Smooth muscle cell (in vitro differentiated cells): ENCODE data around the gene EPHB3. TPM values are rescaled to one million over a fixed set of nuclear protein-coding genes. Genes with fewer than 3 reads are reported as not detected.

Source experiments
- DNase-seq: peaks from one replicate; lab custom pipeline; 2025; ENCODE audit not compliant: unreplicated experiment; lab: John Stamatoyannopoulos, UW
- H2AFZ ChIP-seq: fragments of 200-600 bp; sonication (generic); 2 replicates; pipeline ENCODE4 v1.6.0; 2016; ENCODE audit warnings: antibody characterized with exemption, low read depth, mild to moderate bottlenecking
- H3F3A ChIP-seq: fragments of 200-600 bp; sonication (generic); 2 replicates; pipeline ENCODE4 v1.6.0; 2017; ENCODE audit warnings: antibody characterized with exemption, low read depth
- H3K27ac ChIP-seq: fragments of 200-600 bp; sonication (generic); 2 replicates; pipeline ENCODE4 v1.5.1; 2016; ENCODE audit warnings: low read depth, mild to moderate bottlenecking
- H3K27me3 ChIP-seq: fragments of 200-600 bp; sonication (generic); 2 replicates; pipeline ENCODE4 v1.6.1; 2016; ENCODE audit warnings: low read depth, mild to moderate bottlenecking
- H3K36me3 ChIP-seq: fragments of 200-600 bp; sonication (generic); 2 replicates; pipeline ENCODE4 v1.5.1; 2016; ENCODE audit warnings: low read depth
- H3K4me1 ChIP-seq: fragments of 200-600 bp; sonication (generic); 2 replicates; pipeline ENCODE4 v1.5.1; 2016; ENCODE audit warnings: low read depth
- H3K4me2 ChIP-seq: fragments of 200-600 bp; sonication (generic); 2 replicates; pipeline ENCODE4 v1.6.0; 2016; ENCODE audit warnings: mild to moderate bottlenecking
- H3K4me3 ChIP-seq: fragments of 200-600 bp; sonication (generic); 2 replicates; pipeline ENCODE4 v1.5.1; 2016; ENCODE audit warnings: mild to moderate bottlenecking
- H3K79me2 ChIP-seq: fragments of 200-600 bp; sonication (generic); 2 replicates; pipeline ENCODE4 v1.6.0; 2016; ENCODE audit warnings: low read depth, mild to moderate bottlenecking
- H3K9ac ChIP-seq: fragments of 200-600 bp; sonication (generic); 2 replicates; pipeline ENCODE4 v1.6.0; 2016; ENCODE audit warnings: low read depth
- H3K9me3 ChIP-seq: fragments of 200-600 bp; sonication (generic); replicated peaks from 2 replicates; pipeline ENCODE4 v1.5.1; 2016; ENCODE audit warnings: low read depth
- H4K20me1 ChIP-seq: fragments of 200-600 bp; sonication (generic); 2 replicates; pipeline ENCODE4 v1.6.0; 2016; ENCODE audit warnings: low read depth
- WGBS: methylation state at CpG from one replicate; pipeline ENCODE4 v1.1.7; 2016; ENCODE audit warnings: low lambda C conversion rate; 5-methylcytosine and 5-hydroxymethylcytosine counted together
- polyA plus RNA-seq: library from polyadenylated mRNA; unstranded; fragments of >200 nt; fragmentation: Nextera tagmentation; extraction: Ambion mirVana; gene quantifications from 2 replicates; pipeline ENCODE4 v1.2.1, GENCODE V29; 2016
- total RNA-seq: library from RNA; depleted of rRNA; stranded (reverse); fragments of >200 nt; gene quantifications from 2 replicates; pipeline ENCODE4 v1.2.3, GENCODE V29; 2014
- TF ChIP-seq, protein P1 (sequence below): fragments of 200-600 bp; sonication (generic); IDR thresholded peaks from 2 replicates; pipeline ENCODE4 v1.5.1; 2017; ENCODE audit warnings: borderline replicate concordance, mild to moderate bottlenecking, antibody characterized with exemption; ENCODE audit not compliant: insufficient read depth, poor library complexity, severe bottlenecking

The EPHB3 gene
- total and polyA plus RNA-seq, 2 experiments from 2014 or later, result 11.1 to 23.1 TPM

DNA sequence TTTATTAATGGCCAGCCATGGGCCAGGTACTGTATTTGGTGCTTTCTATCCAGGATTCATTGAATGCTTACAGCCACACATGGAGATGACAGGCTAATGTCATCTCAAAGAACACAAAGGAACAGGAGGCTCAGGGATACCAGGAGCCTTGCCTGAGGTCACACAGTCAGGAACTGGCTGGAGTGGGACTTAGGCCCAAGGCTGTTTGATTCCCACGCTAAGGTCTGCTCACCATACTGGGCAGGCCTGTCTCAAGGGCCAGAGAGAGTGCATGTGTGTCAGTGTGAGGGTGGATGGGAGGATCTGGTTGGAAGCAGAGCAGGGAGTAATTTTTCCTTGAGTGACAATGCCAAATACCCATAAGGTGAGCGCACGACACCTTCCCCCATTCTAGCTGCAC lies 37.6 kb downstream of the EPHB3 start:
- no peak overlapping the region for H2AFZ ChIP-seq
- H3K9ac ChIP-seq, result no peak overlapping the region
- no peak for DNase-seq
- H3K27ac ChIP-seq, result no peak overlapping the region
- TF ChIP-seq, protein P1, sequence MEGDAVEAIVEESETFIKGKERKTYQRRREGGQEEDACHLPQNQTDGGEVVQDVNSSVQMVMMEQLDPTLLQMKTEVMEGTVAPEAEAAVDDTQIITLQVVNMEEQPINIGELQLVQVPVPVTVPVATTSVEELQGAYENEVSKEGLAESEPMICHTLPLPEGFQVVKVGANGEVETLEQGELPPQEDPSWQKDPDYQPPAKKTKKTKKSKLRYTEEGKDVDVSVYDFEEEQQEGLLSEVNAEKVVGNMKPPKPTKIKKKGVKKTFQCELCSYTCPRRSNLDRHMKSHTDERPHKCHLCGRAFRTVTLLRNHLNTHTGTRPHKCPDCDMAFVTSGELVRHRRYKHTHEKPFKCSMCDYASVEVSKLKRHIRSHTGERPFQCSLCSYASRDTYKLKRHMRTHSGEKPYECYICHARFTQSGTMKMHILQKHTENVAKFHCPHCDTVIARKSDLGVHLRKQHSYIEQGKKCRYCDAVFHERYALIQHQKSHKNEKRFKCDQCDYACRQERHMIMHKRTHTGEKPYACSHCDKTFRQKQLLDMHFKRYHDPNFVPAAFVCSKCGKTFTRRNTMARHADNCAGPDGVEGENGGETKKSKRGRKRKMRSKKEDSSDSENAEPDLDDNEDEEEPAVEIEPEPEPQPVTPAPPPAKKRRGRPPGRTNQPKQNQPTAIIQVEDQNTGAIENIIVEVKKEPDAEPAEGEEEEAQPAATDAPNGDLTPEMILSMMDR, result no peak
- no peaks in the 10 kb centered on the region for H3K9me3 ChIP-seq
- no peak overlapping the region for H3K4me3 ChIP-seq
- peaks cover 11% of the 10 kb centered on the region for H3K27me3 ChIP-seq
- H4K20me1 ChIP-seq, result no peaks in the 10 kb centered on the region
- H3F3A ChIP-seq, result no peaks in the 10 kb centered on the region
- H3K4me1 ChIP-seq, result peaks cover 20% of the 10 kb centered on the region
- 95% methylated on average over 3 of the region's 3 CpGs for WGBS
- no peaks in the 10 kb centered on the region for H3K79me2 ChIP-seq
- H3K4me2 ChIP-seq, result no peak overlapping the region
- no peaks in the 10 kb centered on the region for H3K36me3 ChIP-seq

DNA sequence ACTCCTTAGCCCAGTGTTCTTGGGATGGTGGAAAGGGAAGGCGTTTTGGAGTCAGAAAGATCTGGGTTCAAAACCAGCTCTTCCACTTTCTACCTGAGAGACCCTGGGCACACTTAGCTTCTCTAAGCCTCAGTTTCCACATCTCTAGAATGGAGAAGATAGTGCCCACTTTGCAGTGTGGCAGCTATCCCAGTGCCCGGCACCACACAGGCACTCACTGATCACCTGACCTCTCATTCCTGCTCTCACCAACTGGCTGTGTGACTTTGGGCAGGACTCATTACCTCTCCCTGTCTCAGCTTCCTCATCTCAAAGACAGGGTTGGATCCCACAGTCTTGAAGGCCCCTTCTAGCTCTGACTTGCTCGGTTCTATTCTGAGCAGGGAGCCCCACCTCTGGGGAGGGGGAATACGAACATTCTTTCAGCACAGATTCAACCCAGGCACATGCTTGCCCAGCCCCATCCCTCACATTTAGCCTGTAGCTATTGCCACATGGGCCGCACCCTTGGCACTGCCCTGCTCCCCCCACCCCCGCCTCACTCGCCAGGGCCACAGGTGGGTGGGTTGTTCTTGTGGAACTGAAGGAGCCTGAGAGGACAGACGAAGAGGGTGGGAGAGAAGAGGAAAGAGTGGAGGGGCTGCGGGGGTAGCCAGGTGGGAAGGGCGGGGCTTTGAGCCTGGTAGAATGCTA lies 39.2 kb downstream of the EPHB3 start:
- 81% methylated on average over 10 of the region's 10 CpGs for WGBS
- Histone ChIP-seq H3K27me3 (peaks cover 11% of the 10 kb centered on the region), H2AFZ (no peak overlapping the region), H3K79me2 (no peaks in the 10 kb centered on the region), H3K9me3 (no peaks in the 10 kb centered on the region), H3K27ac (no peak overlapping the region), H3F3A (no peaks in the 10 kb centered on the region), H3K4me1 (peaks cover 27% of the 10 kb centered on the region), H3K9ac (no peak overlapping the region), H3K36me3 (no peaks in the 10 kb centered on the region), H4K20me1 (no peaks in the 10 kb centered on the region), H3K4me2 (no peak overlapping the region), H3K4me3 (no peak overlapping the region)
- TF ChIP-seq, protein P1, result no peak
- no peak for DNase-seq

DNA sequence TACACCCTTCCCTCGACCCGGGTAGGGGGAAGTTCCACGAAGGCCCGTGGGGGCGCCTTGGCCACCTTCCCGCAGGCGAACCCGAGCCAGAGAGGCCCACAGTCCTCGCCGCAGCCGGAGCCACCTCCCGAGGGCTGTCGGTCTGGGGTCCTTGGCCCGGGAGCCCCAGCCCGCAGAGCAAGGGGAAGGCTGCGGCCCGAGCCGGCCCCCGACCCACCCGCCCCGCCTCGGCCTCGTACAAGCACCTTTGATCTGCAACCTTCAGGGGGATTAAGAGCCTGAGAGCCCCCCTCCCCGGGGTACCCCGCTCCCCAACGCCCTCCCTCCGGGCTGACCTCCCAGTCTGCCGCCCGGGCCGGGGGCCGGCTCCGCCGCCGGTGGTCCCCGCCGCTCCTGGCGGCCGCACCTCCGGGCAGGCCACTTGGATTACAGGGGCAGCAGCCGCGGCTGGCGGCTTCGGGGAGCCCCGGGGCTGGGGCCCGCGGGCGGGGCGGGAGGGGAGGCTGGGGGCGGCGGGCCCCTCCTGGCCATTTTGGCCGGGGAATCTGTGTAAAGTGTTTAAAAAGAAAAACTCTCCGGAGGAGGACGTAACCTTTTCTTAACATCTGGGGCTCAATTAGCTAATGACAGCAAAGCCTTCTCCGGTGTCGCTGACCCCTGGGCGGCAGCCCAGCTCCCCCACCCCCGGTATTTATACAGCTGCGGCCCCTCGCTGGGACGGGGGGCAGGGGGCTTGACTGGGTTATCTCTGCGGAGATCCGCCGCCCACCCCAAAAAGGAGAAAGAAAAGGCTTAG lies 40.2 kb downstream of the EPHB3 start:
- peak overlapping the region; percentile 22 for H3K9ac ChIP-seq
- no peaks in the 10 kb centered on the region for H3F3A ChIP-seq
- H3K79me2 ChIP-seq, result no peaks in the 10 kb centered on the region
- no peaks in the 10 kb centered on the region for H3K9me3 ChIP-seq
- TF ChIP-seq, protein P1, result no peak
- H3K27me3 ChIP-seq, result peaks cover 11% of the 10 kb centered on the region
- no peak overlapping the region for H3K27ac ChIP-seq
- H3K4me2 ChIP-seq, result peak overlapping the region; percentile 99
- H3K36me3 ChIP-seq, result no peaks in the 10 kb centered on the region
- H3K4me1 ChIP-seq, result peaks cover 27% of the 10 kb centered on the region
- H2AFZ ChIP-seq, result peak overlapping the region; percentile 81
- H3K4me3 ChIP-seq, result peak overlapping the region; percentile 44
- no peaks in the 10 kb centered on the region for H4K20me1 ChIP-seq
- DNase-seq, result no peak
- WGBS, result 9% methylated on average over 34 of the region's 63 CpGs
